HepG2 (cell line): ENCODE data around the gene TTC38. TPM values are rescaled to one million over a fixed set of nuclear protein-coding genes. Genes with fewer than 3 reads are reported as not detected.
A peak's percentile ranks its signal among the peaks of the same experiment; 100 is the strongest.

ENCODE experiments used
- AKAP8 ChIP-seq: sonication (generic); formaldehyde crosslinking; IDR thresholded peaks from 2 replicates; pipeline ENCODE4 v1.5.1; 2020; ENCODE audit warnings: mild to moderate bottlenecking, missing genetic modification reagents
- ARID2 ChIP-seq: sonication (generic); formaldehyde crosslinking; IDR thresholded peaks from 2 replicates; pipeline ENCODE4 v1.8.1; 2022; ENCODE audit warnings: mild to moderate bottlenecking, missing genetic modification reagents, borderline replicate concordance
- ATF1 ChIP-seq: IDR thresholded peaks from 2 replicates; pipeline ENCODE4 v1.6.1; 2016; ENCODE audit warnings: mild to moderate bottlenecking, control low read depth
- DNMT3B ChIP-seq: conservative IDR thresholded peaks from 2 replicates; pipeline ENCODE4 v1.6.1; 2016; ENCODE audit warnings: missing biosample characterization, control low read depth
- FOXK1 ChIP-seq: sonication (generic); formaldehyde crosslinking; IDR thresholded peaks from 2 replicates; pipeline ENCODE4 v1.4.0; 2020; ENCODE audit warnings: low read depth, missing genetic modification reagents, borderline replicate concordance
- HNF4A ChIP-seq: sonication (generic); formaldehyde crosslinking; IDR thresholded peaks from 2 replicates; pipeline ENCODE4 v1.4.0; 2020; ENCODE audit warnings: missing genetic modification reagents
- JUND ChIP-seq: sonication (generic); formaldehyde crosslinking; IDR thresholded peaks from 2 replicates; pipeline ENCODE4 v1.8.0; 2022; ENCODE audit warnings: mild to moderate bottlenecking, missing genetic modification reagents
- KDM5A ChIP-seq: fragments of 200-600 bp; sonication (generic); IDR thresholded peaks from 2 replicates; pipeline ENCODE4 v1.7.0; 2018; ENCODE audit warnings: antibody characterized with exemption, mild to moderate bottlenecking, low read length, borderline replicate concordance
- MAFK ChIP-seq, 2 experiments: IDR thresholded peaks in 1 of 2; conservative IDR thresholded peaks in 1 of 2; 2 replicates each; pipeline ENCODE4 v1.6.1; 2011; ENCODE audit warnings: improper control_type of control experiment in 2 of 2, low read length in 2 of 2
- MXI1 ChIP-seq: IDR thresholded peaks from 3 replicates; pipeline ENCODE4 v1.6.1; 2012; ENCODE audit warnings: low read depth, low read length, inconsistent platforms, borderline replicate concordance
- MYPOP ChIP-seq: sonication (generic); formaldehyde crosslinking; IDR thresholded peaks from 2 replicates; pipeline ENCODE4 v1.8.1; 2023; ENCODE audit warnings: mild to moderate bottlenecking, moderate library complexity, missing genetic modification reagents
- NFE2 ChIP-seq: sonication (generic); formaldehyde crosslinking; IDR thresholded peaks from 2 replicates; pipeline ENCODE4 v1.4.0; 2020; ENCODE audit warnings: missing genetic modification reagents
- REXO4 ChIP-seq: sonication (generic); formaldehyde crosslinking; IDR thresholded peaks from 2 replicates; pipeline ENCODE4 v1.8.0; 2022; ENCODE audit warnings: missing genetic modification reagents, mild to moderate bottlenecking, borderline replicate concordance
- SIN3A ChIP-seq: IDR thresholded peaks from 2 replicates; pipeline ENCODE4 v1.6.1; 2011; ENCODE audit warnings: low read depth, mild to moderate bottlenecking, control low read depth, low read length, borderline replicate concordance
- SIX4 ChIP-seq: sonication (generic); formaldehyde crosslinking; IDR thresholded peaks from 2 replicates; pipeline ENCODE4 v1.4.0; 2020; ENCODE audit warnings: missing genetic modification reagents
- TAF15 ChIP-seq: fragments of 200-400 bp; formaldehyde crosslinking; IDR thresholded peaks from one replicate; pipeline ENCODE4 v1.6.1; 2018; ENCODE audit warnings: mild to moderate bottlenecking, low read depth, low read length; ENCODE audit not compliant: poor library complexity, severe bottlenecking
- YY1 ChIP-seq: IDR thresholded peaks from 2 replicates; pipeline ENCODE4 v1.6.1; 2011; ENCODE audit warnings: low read length, low read depth, moderate library complexity, mild to moderate bottlenecking; ENCODE audit not compliant: insufficient read depth, insufficient replicate concordance
- ZNF17 ChIP-seq: sonication (generic); formaldehyde crosslinking; IDR thresholded peaks from 2 replicates; pipeline ENCODE4 v1.5.0; 2020; ENCODE audit warnings: mild to moderate bottlenecking, missing genetic modification reagents
- ZNF235 ChIP-seq: sonication (generic); formaldehyde crosslinking; IDR thresholded peaks from 2 replicates; pipeline ENCODE4 v1.8.1; 2023; ENCODE audit warnings: mild to moderate bottlenecking, missing genetic modification reagents, borderline replicate concordance
- ZNF282 ChIP-seq: fragments of 450-650 bp; IDR thresholded peaks from 2 replicates; pipeline ENCODE4 v1.6.1; 2018; ENCODE audit not compliant: partially characterized antibody
- ZNF335 ChIP-seq: sonication (generic); formaldehyde crosslinking; IDR thresholded peaks from 2 replicates; pipeline ENCODE4 v1.4.0; 2020; ENCODE audit warnings: missing genetic modification reagents
- ZNF414 ChIP-seq: sonication (generic); formaldehyde crosslinking; IDR thresholded peaks from 2 replicates; pipeline ENCODE4 v1.5.0; 2020; ENCODE audit warnings: missing genetic modification reagents
- ZNF441 ChIP-seq: sonication (generic); formaldehyde crosslinking; IDR thresholded peaks from 2 replicates; pipeline ENCODE4 v1.7.0; 2021; ENCODE audit warnings: missing genetic modification reagents, borderline replicate concordance
- ZNF501 ChIP-seq: sonication (generic); formaldehyde crosslinking; IDR thresholded peaks from 2 replicates; pipeline ENCODE4 v1.5.1; 2020; ENCODE audit warnings: mild to moderate bottlenecking, moderate library complexity, missing genetic modification reagents
- ZNF784 ChIP-seq: sonication (generic); formaldehyde crosslinking; IDR thresholded peaks from 2 replicates; pipeline ENCODE4 v1.5.1; 2020; ENCODE audit warnings: missing genetic modification reagents, mild to moderate bottlenecking, borderline replicate concordance
- ZNF883 ChIP-seq: sonication (generic); formaldehyde crosslinking; IDR thresholded peaks from 2 replicates; pipeline ENCODE4 v1.5.1; 2020; ENCODE audit warnings: mild to moderate bottlenecking, missing genetic modification reagents; ENCODE audit errors: not compliant biosample characterization
- ZSCAN21 ChIP-seq: sonication (generic); formaldehyde crosslinking; IDR thresholded peaks from 2 replicates; pipeline ENCODE4 v1.8.0; 2022; ENCODE audit warnings: mild to moderate bottlenecking, missing genetic modification reagents, moderate library complexity, borderline replicate concordance
- polyA plus RNA-seq, 8 experiments: library from polyadenylated mRNA; depleted of rRNA in 3 of 8; stranded (reverse) in 7 of 8; unstranded in 1 of 8; fragments of >200 nt; fragmentation: Illumina TruSeq in 4 of 8; extraction: Trizol in 4 of 8; gene quantifications; 2 replicates each; pipeline versions ENCODE4 v1.2.1 to v1.2.3, GENCODE V29; 2011 to 2016; ENCODE audit warnings: low read depth in 4 of 8, missing spikeins in 1 of 8, mixed read lengths in 1 of 8; ENCODE audit not compliant: insufficient read depth in 1 of 8
- total RNA-seq, 5 experiments: library from RNA; depleted of rRNA; stranded (reverse); fragments of >200 nt; fragmentation: Illumina TruSeq; extraction: Trizol; gene quantifications; 2 replicates each; pipeline ENCODE4 v1.2.3, GENCODE V29; 2016; ENCODE audit warnings: low read depth in 1 of 5

Gene TTC38
- total and polyA plus RNA-seq, 2 of the 13 experiments (the other 11 are each of a cell fraction or from before 2014, with no cell fraction given), result 101 to 105 TPM

DNA sequence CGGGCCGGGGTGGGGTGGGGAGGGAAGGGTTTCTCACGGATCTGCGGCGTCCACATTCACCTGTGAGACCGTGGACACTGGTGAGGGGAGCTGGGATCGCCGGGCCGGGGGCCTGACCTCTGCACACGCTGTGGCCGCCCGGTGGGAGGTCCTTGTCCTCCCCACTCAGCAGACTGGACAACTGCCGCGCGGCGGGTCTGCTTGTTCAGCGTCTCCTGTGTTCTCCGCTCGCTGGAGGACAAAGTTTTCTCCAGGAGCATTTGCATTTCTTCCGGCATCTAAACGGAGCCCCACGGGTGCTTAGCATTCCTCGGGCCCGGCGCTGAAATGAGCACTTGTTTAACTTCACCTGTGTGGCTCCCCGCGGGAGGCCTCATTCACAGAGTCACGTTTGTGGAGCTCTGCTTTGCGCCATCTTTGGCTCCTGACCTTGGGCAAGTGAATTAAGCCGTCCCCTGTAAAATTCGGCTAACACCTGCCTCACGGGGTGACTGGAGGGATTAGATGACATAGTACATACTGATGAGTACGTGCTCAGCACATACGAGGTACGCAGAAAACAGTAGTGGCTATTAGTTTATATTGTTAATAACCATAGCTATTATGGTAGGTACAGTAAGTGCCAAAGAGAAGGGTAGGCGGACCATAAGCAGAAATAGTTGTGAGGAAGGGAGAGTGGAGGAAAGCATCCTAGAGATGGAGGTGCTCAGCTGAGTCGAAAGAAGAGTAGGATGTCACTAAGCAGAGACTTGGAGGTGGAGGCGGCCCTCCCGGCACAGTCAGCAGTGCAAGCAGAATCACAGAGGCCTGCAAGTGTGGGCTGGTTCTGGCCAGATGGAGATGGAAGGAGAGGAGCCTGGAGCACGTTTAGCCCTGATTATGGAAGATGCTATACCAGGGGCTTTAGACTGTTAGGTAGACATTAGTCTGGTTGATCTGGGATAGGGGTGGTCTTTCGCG, 68.6 kb downstream of the TTC38 start (continued):
- TF ChIP-seq ZNF235 (CRISPR knock-in tag), result no peak
- TF ChIP-seq TAF15, result no peak
- TF ChIP-seq AKAP8 (CRISPR knock-in tag), result no peak
- no peak for TF ChIP-seq ZNF414 (CRISPR knock-in tag)
- TF ChIP-seq JUND (CRISPR knock-in tag), result 0 out of 2 replicates have a peak, but pooled peaks have one; percentile 44
- no peak for TF ChIP-seq HNF4A
- no peak for TF ChIP-seq ZSCAN21
- no peak for TF ChIP-seq ZNF501 (CRISPR knock-in tag)
- no peak for TF ChIP-seq MAFK (conservative IDR thresholded peaks at IDR 0.05 in 1 of 2, IDR thresholded peaks at IDR 0.05 in 1 of 2; ENCODE audit: low read length in 2 of 2)
- no peak for TF ChIP-seq NFE2 (CRISPR knock-in tag)
- no peak for TF ChIP-seq DNMT3B
- TF ChIP-seq ZNF335 (CRISPR knock-in tag), result no peak; the same call in 1 of the 2 replicates
- TF ChIP-seq ARID2, result no peak
- TF ChIP-seq KDM5A, result peak; percentile 51; the same call in 1 of the 2 replicates
- no peak for TF ChIP-seq SIX4 (CRISPR knock-in tag)
- TF ChIP-seq SIN3A, result 0 out of 2 replicates have a peak, but pooled peaks have one; percentile 11
- 0 out of 2 replicates have a peak, but pooled peaks have one; percentile 8 for TF ChIP-seq FOXK1 (CRISPR knock-in tag)
- no peak for TF ChIP-seq REXO4 (CRISPR knock-in tag)
- no peak for TF ChIP-seq ZNF17 (CRISPR knock-in tag)
- no peak for TF ChIP-seq ZNF883
- no peak for TF ChIP-seq MXI1
- no peak for TF ChIP-seq ATF1 (CRISPR knock-in tag)
- peak; percentile 84 for TF ChIP-seq YY1
- TF ChIP-seq ZNF282, result no peak
- TF ChIP-seq ZNF784 (CRISPR knock-in tag), result 0 out of 2 replicates have a peak, but pooled peaks have one; percentile 15
- peak; percentile 30; the same call in 1 of the 2 replicates for TF ChIP-seq MYPOP (CRISPR knock-in tag)
- no peak for TF ChIP-seq ZNF441 (CRISPR knock-in tag)
